ENCODE data around the gene MRPS21.

DNA sequence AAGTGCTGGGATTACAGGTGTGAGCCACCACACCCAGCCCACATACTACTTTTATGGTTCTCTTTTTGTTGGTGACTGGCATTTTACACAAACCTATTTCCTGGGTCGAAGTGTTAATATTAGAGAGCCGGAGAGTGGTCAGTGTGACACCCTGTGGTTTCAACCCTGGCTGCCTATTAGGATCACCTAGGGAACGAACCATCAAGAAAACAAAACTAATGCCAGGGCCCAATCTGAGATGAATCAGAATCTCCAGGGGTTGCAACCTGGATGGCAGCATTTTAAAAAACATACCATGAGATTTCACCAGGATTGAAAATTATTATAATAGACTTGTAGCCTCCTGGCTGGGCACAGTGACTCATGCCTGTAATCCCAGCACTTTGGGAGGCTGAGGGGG is 6.1 kb downstream of the MRPS21 start:
- TF ChIP-seq, protein P1, sequence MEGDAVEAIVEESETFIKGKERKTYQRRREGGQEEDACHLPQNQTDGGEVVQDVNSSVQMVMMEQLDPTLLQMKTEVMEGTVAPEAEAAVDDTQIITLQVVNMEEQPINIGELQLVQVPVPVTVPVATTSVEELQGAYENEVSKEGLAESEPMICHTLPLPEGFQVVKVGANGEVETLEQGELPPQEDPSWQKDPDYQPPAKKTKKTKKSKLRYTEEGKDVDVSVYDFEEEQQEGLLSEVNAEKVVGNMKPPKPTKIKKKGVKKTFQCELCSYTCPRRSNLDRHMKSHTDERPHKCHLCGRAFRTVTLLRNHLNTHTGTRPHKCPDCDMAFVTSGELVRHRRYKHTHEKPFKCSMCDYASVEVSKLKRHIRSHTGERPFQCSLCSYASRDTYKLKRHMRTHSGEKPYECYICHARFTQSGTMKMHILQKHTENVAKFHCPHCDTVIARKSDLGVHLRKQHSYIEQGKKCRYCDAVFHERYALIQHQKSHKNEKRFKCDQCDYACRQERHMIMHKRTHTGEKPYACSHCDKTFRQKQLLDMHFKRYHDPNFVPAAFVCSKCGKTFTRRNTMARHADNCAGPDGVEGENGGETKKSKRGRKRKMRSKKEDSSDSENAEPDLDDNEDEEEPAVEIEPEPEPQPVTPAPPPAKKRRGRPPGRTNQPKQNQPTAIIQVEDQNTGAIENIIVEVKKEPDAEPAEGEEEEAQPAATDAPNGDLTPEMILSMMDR (conservative IDR thresholded peaks at IDR 0.05; ENCODE audit: low read length): no peak
- no peak for TF ChIP-seq EZH2phosphoT487 (IDR thresholded peaks at IDR 0.05; ENCODE audit: borderline replicate concordance, low read depth, low read length)

All from OCI-LY7 (cell line).